GM21717 (cell line): ENCODE results near the gene KICS2.
A peak's percentile ranks its signal among the peaks of the same experiment; 100 is the strongest.

ENCODE experiments used
- ATAC-seq: cut with Tn5 transposase; IDR thresholded peaks from one replicate; pipeline ENCODE4 v1.9.1; 2021; ENCODE audit warnings: mild to moderate bottlenecking, moderate library complexity; ENCODE audit not compliant: unreplicated experiment

The KICS2 gene

DNA sequence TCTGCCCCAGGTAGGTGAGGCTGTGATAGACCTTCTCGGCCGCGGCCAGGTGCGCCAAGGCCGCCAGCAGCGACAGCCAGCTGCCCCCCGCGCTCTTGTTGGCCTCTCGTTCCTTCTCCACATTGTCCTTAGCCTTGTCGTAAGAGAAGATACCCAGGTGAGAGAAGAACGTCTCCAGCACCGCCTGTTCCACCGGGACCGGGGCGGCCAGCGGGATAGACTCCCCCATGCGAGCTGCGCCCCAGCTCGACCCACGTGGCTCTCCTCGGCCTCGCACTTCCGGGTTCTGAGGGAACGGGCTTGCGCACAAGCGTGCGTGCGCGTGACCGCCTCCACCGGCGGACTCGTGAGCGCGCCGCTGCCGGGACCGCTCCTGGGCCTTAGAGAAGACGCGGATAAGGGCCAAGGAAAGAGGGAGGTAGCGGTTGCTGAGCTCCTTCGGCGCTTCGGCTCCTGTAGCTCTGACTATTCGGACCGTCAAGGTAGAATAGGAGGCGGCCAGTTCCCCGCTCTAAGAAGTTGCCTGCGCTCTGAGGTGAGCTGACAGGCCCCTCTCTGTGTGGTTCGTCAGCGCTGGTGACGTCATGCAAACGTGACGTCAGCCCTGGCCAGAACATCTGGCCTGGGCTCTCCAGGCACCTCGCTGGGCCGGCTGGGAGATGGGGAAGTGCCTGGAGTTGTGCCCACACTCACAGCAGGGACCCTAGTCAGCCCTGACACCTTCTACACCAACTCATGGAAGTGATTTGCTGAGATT lies at the start of gene KICS2:
Gene KICS2 (minus strand): TSS at position 288 of the 757 bp plus-strand sequence. CDS start 59 bp downstream, at position 229.
- peak; percentile 97 for ATAC-seq

DNA sequence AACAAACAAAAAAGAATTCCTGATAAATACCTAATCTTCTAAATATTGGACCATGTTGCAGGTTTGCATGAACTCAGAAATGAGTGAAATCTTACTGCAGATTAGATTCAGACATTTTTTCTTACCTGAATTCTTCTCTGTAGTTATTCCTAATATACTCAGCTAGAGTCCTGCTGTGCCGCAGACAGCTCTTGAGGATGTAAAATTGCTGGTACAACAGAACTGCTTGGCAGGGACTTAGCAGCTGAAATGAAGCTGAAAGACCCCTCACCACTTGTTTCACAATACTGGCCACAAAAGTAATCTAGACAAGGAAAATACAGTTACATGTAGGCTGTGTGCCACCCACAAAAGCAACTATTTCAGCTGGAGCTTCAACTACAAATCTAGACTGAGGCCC lies 48.3 kb upstream of the KICS2 start:
- no peak for ATAC-seq

- no peak for ATAC-seq
Observed at GRCh38 chr12:64269161-64269560, 47.1 kb upstream of the KICS2 start.

DNA sequence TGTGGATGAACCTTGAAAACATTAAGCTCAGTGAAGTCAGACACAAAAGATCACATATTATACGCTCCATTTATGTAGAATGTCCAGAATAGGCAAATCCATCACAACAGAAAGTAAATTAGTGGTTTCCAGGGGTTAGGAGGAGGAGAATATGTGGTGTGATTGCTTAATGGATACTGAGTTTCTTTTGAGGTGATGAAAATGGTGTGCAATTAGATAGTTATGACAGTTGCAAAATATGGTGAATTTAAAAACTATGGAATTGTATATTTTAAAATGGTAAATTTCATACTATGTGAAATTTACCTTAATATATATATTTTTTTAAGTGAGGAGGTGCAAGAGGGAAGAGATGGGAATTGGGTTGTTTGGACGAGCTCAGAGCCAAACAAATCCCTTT lies 46.3 kb upstream of the KICS2 start:
- ATAC-seq = no peak

- ATAC-seq = no peak
Observed at GRCh38 chr12:64265839-64266238, 43.7 kb upstream of the KICS2 start.

GRCh38 chr12:64261813-64262212 lies 39.7 kb upstream of the KICS2 start:
- ATAC-seq = no peak

DNA sequence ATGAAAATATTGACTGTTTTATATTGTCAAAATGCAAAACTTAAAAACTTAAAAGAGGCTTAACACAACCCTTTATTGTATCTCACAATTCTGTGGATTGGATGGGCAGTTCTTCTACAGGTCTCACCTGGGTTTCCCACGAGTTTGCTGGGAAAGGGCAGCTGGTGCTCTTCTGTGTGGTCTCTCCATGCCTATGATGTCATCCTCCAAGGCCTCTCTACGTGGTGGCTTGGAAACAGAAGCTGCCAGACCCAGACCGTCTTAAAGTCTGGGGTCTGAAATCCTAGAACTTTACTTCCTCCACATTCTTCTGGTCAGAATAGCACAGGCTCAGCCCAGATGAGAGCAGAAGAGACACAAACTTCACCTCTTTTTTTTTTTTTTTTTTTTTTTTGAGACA lies 36.5 kb upstream of the KICS2 start:
- no peak for ATAC-seq

- no peak for ATAC-seq
Observed at GRCh38 chr12:64256166-64256800, 34.2 kb upstream of the KICS2 start.

- ATAC-seq = no peak
Observed at GRCh38 chr12:64255249-64255648, 33.2 kb upstream of the KICS2 start.

DNA sequence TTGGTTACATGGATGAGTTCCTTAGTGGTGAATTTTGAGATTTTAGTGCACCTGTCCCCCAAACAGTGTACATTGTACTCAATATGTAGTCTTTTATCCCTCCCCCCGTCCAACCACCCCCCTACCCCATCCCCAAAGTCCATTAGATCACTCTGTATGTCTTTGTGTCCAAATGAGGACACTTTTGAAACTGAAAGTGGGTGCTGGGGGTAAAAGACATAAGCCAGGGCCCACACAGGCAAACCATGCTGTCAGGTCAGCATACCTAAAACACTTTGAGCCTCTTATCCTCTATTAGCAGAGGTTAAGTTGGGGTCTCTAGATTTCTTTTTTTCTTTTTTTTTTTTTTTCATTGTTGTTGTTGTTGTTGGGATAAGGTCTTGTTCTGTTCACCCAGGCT lies 31.3 kb upstream of the KICS2 start:
- ATAC-seq = no peak

DNA sequence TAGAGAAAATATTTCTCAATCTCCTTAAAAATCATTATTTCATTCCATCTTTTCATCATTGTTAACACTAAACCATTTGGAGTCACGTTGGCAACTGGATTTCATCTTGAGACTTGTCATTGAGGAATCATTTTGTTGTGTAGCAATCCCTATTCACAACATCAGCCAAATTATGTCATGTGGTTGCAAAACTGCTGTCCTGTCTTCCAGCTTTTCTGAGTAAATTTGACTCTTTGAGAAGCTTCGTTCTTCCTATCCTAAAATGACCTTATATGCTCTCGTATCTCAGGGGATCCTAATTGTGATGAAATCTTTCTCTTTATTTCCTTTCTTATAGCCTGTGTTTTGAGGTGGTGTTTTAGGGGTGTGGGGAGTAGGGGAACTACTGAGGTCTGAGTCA lies 30.6 kb upstream of the KICS2 start:
- ATAC-seq = no peak

- no peak for ATAC-seq
Observed at GRCh38 chr12:64243809-64244208, 21.7 kb upstream of the KICS2 start.

- no peak for ATAC-seq
Observed at GRCh38 chr12:64240781-64241180, 18.7 kb upstream of the KICS2 start.

GRCh38 chr12:64237382-64237781 lies 15.3 kb upstream of the KICS2 start:
- no peak for ATAC-seq

GRCh38 chr12:64236549-64236948 lies 14.5 kb upstream of the KICS2 start:
- ATAC-seq = no peak

GRCh38 chr12:64232196-64232595 lies 10.1 kb upstream of the KICS2 start:
- ATAC-seq = no peak

- ATAC-seq = no peak
Observed at GRCh38 chr12:64229796-64230195, 7.7 kb upstream of the KICS2 start.

DNA sequence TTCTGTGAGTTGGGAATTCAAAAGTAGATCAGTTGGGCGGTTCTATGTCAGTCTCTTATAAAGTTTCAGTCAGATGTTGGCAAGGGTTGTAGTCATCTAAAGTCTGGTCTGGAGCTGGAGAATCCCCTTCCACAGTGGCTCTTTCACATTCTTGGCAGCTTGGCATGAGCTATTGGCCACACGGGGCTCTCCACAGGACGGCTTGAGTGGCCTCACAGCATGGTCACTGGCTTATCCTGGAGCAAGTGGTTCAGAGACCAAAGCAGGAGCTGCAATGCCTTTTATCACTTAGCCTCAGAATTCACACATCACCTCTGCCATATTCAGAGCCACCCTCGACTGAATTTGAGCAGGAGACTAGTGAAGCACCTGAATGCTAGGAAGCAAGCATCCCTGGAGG lies 7.1 kb upstream of the KICS2 start:
- no peak for ATAC-seq

- ATAC-seq = no peak
Observed at GRCh38 chr12:64225626-64226025, 3.5 kb upstream of the KICS2 start.

DNA sequence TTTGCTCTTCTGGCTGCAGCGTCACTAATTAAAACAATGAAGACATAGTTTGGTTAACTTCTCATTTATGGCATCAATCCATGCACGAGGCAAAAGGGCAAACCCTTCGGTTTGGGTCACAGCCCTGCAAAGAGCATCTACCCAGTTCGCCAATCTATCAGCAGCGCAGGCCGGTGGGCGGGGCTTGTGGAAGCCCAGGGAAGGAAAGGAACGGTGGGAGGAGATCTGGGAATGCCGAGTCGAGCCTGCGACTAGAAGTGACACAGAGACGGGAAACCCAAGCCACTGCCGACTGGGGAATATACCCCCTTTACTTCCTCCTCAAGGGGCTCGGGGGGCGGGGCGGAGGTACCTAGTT lies 466 bp downstream of the KICS2 start:
- ATAC-seq = peak; percentile 37

- no peak for ATAC-seq
Observed at GRCh38 chr12:64220046-64220445, 2.0 kb downstream of the KICS2 start.

DNA sequence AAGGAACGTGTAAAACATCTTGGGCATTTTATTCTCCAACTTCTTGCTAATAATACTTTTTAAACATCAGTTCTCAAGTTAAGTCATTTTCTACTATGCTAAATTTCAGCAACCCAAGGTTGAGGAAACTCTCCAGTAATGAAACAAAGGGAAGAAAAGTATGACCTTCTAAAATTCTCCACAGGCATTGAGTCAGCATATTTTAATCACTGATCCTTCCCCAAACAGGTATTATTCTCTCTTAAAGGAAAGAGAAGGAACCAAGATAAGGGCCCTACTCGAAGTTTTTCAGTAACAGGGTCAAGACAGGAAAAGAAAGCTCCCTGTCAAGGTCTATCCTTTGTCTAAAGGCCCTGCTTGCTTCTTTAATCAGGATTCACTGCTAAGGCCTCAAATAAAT lies 3.0 kb downstream of the KICS2 start:
- no peak for ATAC-seq

GRCh38 chr12:64218597-64218996 lies 3.5 kb downstream of the KICS2 start:
- ATAC-seq = no peak
